ENCODE results near the gene OR11H1.
"Not testable (repeated sequence)": the region's sequence is repeated elsewhere in the genome, so short reads cannot be mapped to it uniquely, and the experiment has no call there.

GRCh38 chr22:15527892-15528291 lies at the start of gene OR11H1:
- TF ChIP-seq EZH2 (IDR thresholded peaks at IDR 0.05; ENCODE audit: insufficient read depth, poor library complexity, severe bottlenecking); EZH2phosphoT487 (IDR thresholded peaks at IDR 0.05; ENCODE audit: insufficient read depth, low read depth): not testable (repeated sequence)

Data from GM23248 (cell line).